CD1c-positive myeloid dendritic cell (primary cell): ENCODE results near the gene PRKCZ.
A peak's percentile ranks its signal among the peaks of the same experiment; 100 is the strongest.

Source experiments
- DNase-seq: peaks from one replicate; pipeline ENCODE4 v3.0.0-alpha.2; 2016; ENCODE audit errors: extremely low spot score

PRKCZ gene

GRCh38 chr1:2229037-2229864 lies 179.0 kb downstream of the PRKCZ start:
- peak; percentile 62 for DNase-seq

GRCh38 chr1:2229911-2230731 lies 179.9 kb downstream of the PRKCZ start:
- no peak for DNase-seq

- DNase-seq: no peak
Measured at GRCh38 chr1:2230781-2231531, 180.7 kb downstream of the PRKCZ start.

- DNase-seq: peak; percentile 66
Measured at GRCh38 chr1:2231532-2232254, 181.5 kb downstream of the PRKCZ start.

- DNase-seq: peak; percentile 55
Measured at GRCh38 chr1:2232255-2232915, 182.2 kb downstream of the PRKCZ start.

- no peak for DNase-seq
Measured at GRCh38 chr1:2232916-2233438, 182.8 kb downstream of the PRKCZ start.

- DNase-seq: no peak
Measured at GRCh38 chr1:2233468-2233867, 183.3 kb downstream of the PRKCZ start.

- DNase-seq: peak; percentile 93
Measured at GRCh38 chr1:2233997-2234761, 184.0 kb downstream of the PRKCZ start.

- no peak for DNase-seq
Measured at GRCh38 chr1:2234762-2235113, 184.5 kb downstream of the PRKCZ start.
